ENCODE measurements around the gene SMG5.

Gene SMG5

GRCh38 chr1:156276532-156276931 lies 6.1 kb downstream of the SMG5 start:
- H3K27me3 ChIP-seq (replicated peaks; ENCODE audit: insufficient read depth, low read length) = no peaks in the 10 kb centered on the region
- no peak overlapping the region for H3K4me3 ChIP-seq (ENCODE audit: low read length)

DNA sequence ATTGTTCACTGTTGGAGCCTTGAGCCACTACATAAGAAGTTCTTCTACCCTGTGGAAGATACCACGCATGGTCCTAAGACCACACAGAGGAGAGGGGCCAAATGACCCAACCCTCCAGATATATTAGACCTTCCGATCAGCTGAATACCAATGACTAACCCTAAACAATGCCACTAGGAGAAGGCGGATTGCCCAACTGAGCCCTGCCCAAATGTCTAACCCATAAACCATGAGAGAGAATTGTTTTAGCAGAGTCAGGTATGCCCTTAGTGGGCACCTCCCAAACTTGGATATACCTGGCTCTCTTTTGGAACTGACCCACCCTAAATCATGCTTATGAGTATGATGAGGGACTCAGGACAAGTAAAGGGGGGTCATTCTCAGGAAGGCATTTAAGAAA lies 12.3 kb downstream of the SMG5 start:
- no peak overlapping the region for H2AFZ ChIP-seq (ENCODE audit: low read length)
- H3K9me3 ChIP-seq (replicated peaks; ENCODE audit: insufficient read depth, low read length) = no peaks in the 10 kb centered on the region
- DNase-seq = no peak
- H3K4me2 ChIP-seq (ENCODE audit: low read depth, low read length) = no peak overlapping the region
- peaks cover 40% of the 10 kb centered on the region for H3K36me3 ChIP-seq (replicated peaks; ENCODE audit: insufficient read depth, low read length)
- no peak overlapping the region for H3K9ac ChIP-seq (ENCODE audit: low read length)
- peaks cover 14% of the 10 kb centered on the region; the same call in 1 of the 2 replicates for H3K79me2 ChIP-seq (ENCODE audit: low read length)
- H3K27ac ChIP-seq (ENCODE audit: low read length) = no peak overlapping the region
- H3K9me2 ChIP-seq (replicated peaks; ENCODE audit: insufficient read depth, low read length) = no peaks in the 10 kb centered on the region
- TF ChIP-seq, protein P1, sequence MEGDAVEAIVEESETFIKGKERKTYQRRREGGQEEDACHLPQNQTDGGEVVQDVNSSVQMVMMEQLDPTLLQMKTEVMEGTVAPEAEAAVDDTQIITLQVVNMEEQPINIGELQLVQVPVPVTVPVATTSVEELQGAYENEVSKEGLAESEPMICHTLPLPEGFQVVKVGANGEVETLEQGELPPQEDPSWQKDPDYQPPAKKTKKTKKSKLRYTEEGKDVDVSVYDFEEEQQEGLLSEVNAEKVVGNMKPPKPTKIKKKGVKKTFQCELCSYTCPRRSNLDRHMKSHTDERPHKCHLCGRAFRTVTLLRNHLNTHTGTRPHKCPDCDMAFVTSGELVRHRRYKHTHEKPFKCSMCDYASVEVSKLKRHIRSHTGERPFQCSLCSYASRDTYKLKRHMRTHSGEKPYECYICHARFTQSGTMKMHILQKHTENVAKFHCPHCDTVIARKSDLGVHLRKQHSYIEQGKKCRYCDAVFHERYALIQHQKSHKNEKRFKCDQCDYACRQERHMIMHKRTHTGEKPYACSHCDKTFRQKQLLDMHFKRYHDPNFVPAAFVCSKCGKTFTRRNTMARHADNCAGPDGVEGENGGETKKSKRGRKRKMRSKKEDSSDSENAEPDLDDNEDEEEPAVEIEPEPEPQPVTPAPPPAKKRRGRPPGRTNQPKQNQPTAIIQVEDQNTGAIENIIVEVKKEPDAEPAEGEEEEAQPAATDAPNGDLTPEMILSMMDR (IDR thresholded peaks at IDR 0.05; ENCODE audit: low read length) = no peak
- no peak for TF ChIP-seq EZH2phosphoT487 (IDR thresholded peaks at IDR 0.05; ENCODE audit: low read length)
- H3K4me1 ChIP-seq (ENCODE audit: low read length) = no peaks in the 10 kb centered on the region
- H3K4me3 ChIP-seq (ENCODE audit: low read length) = no peak overlapping the region
- H4K20me1 ChIP-seq (ENCODE audit: insufficient read depth, low read length) = no peaks in the 10 kb centered on the region
- no peaks in the 10 kb centered on the region for H3K27me3 ChIP-seq (replicated peaks; ENCODE audit: insufficient read depth, low read length)
- no peaks in the 10 kb centered on the region; the same call in 1 of the 2 replicates for H3F3A ChIP-seq (ENCODE audit: insufficient read depth, low read length)

More at GRCh38 chr1:156276532-156276931, 6.1 kb downstream of the SMG5 start:
- TF ChIP-seq, protein P1 (IDR thresholded peaks at IDR 0.05; ENCODE audit: low read length) = no peak
- TF ChIP-seq EZH2phosphoT487 (IDR thresholded peaks at IDR 0.05; ENCODE audit: low read length) = no peak
- no peak for TF ChIP-seq EZH2 (optimal IDR thresholded peaks at IDR 0.05; ENCODE audit: low read depth, low read length)
- Histone ChIP-seq H3K27ac (ENCODE audit: low read length) (no peak overlapping the region), H4K20me1 (ENCODE audit: insufficient read depth, low read length) (0 out of 2 replicates have a peak, but pooled peaks cover 3% of the 10 kb centered on the region), H3K9ac (ENCODE audit: low read length) (no peak overlapping the region), H3K79me2 (ENCODE audit: low read length) (peaks cover 58% of the 10 kb centered on the region), H3K4me2 (ENCODE audit: low read depth, low read length) (no peak overlapping the region), H3F3A (ENCODE audit: insufficient read depth, low read length) (peaks cover 2% of the 10 kb centered on the region), H3K36me3 (replicated peaks; ENCODE audit: insufficient read depth, low read length) (peaks cover 40% of the 10 kb centered on the region), H3K9me2 (replicated peaks; ENCODE audit: insufficient read depth, low read length) (no peaks in the 10 kb centered on the region), H3K4me1 (ENCODE audit: low read length) (peaks cover 13% of the 10 kb centered on the region; the same call in 1 of the 2 replicates), H3K9me3 (replicated peaks; ENCODE audit: insufficient read depth, low read length) (no peaks in the 10 kb centered on the region), H2AFZ (ENCODE audit: low read length) (no peak overlapping the region)
- DNase-seq = no peak

DNA sequence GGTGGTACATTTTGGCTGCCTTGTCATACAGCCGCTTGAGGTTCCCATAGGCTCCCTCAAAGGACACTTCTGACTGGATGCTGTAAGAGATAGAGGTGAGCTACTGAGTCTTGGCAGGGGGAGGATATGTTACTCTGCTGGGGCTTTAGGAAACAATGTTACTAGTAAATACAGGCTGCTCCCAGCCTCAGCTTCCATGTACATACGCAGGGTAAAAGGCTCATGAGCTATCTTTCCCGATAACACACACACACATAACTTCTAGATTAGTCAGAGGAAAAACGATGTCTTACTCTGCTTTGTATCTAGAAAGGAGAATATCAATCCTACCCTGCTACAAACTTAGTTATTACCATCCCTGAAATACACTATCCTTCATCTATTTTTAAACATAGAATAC lies 14.3 kb downstream of the SMG5 start:
- Histone ChIP-seq H3K9me2 (replicated peaks; ENCODE audit: insufficient read depth, low read length) (no peaks in the 10 kb centered on the region), H3K9me3 (replicated peaks; ENCODE audit: insufficient read depth, low read length) (no peaks in the 10 kb centered on the region), H3F3A (ENCODE audit: insufficient read depth, low read length) (no peaks in the 10 kb centered on the region; the same call in 1 of the 2 replicates), H4K20me1 (ENCODE audit: insufficient read depth, low read length) (no peaks in the 10 kb centered on the region), H2AFZ (ENCODE audit: low read length) (no peak overlapping the region), H3K9ac (ENCODE audit: low read length) (no peak overlapping the region), H3K4me2 (ENCODE audit: low read depth, low read length) (no peak overlapping the region), H3K4me1 (ENCODE audit: low read length) (no peaks in the 10 kb centered on the region), H3K79me2 (ENCODE audit: low read length) (0 out of 2 replicates have a peak, but pooled peaks cover 9% of the 10 kb centered on the region), H3K36me3 (replicated peaks; ENCODE audit: insufficient read depth, low read length) (peaks cover 37% of the 10 kb centered on the region), H3K27me3 (replicated peaks; ENCODE audit: insufficient read depth, low read length) (no peaks in the 10 kb centered on the region), H3K27ac (ENCODE audit: low read length) (no peak overlapping the region), H3K4me3 (ENCODE audit: low read length) (no peak overlapping the region)
- DNase-seq = no peak
- TF ChIP-seq EZH2phosphoT487 (IDR thresholded peaks at IDR 0.05; ENCODE audit: low read length) (no peak), EZH2 (optimal IDR thresholded peaks at IDR 0.05; ENCODE audit: low read depth, low read length) (no peak)
- TF ChIP-seq, protein P1 (IDR thresholded peaks at IDR 0.05; ENCODE audit: low read length) = no peak

Measured in MM.1S (cell line).